HG02943 (cell line): Measurements from ENCODE around the gene SPTBN1.

Experiments used
- ATAC-seq: cut with Tn5 transposase; IDR thresholded peaks from one replicate; pipeline ENCODE4 v1.9.1; 2021; ENCODE audit warnings: mild to moderate bottlenecking, low read depth, moderate library complexity; ENCODE audit not compliant: unreplicated experiment

SPTBN1 gene

GRCh38 chr2:54455563-54456361 is at the start of gene SPTBN1:
TSS of gene SPTBN1 (plus strand) at chr2:54456327. CDS start at chr2:54526419, 70,092 bp downstream.
- ATAC-seq = peak; percentile 28

DNA sequence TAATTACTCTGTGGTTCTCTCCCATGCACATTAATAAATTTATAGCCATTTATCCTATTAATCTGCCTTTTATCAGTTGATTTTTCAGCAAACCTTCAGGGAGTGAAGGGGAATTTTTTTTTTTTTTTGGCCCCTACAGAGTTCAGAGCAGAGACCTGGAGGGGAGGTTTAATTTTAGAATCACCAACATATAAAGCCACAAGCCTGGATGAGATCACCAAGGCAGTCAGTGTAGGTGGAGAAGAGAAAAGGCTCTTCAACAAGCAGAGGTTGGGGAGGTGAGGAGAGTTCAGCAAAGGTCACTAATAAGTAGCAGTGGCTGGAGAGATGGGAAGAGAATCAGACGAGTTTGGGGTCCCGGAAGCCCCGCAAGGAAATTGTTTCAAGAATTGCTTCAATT is 48.4 kb upstream of the SPTBN1 start:
- ATAC-seq = no peak

- no peak for ATAC-seq
Measured at GRCh38 chr2:54408288-54408687, 47.8 kb upstream of the SPTBN1 start.

- ATAC-seq = no peak
Measured at GRCh38 chr2:54409752-54410151, 46.4 kb upstream of the SPTBN1 start.

- no peak for ATAC-seq
Measured at GRCh38 chr2:54411801-54412354, 44.2 kb upstream of the SPTBN1 start.

DNA sequence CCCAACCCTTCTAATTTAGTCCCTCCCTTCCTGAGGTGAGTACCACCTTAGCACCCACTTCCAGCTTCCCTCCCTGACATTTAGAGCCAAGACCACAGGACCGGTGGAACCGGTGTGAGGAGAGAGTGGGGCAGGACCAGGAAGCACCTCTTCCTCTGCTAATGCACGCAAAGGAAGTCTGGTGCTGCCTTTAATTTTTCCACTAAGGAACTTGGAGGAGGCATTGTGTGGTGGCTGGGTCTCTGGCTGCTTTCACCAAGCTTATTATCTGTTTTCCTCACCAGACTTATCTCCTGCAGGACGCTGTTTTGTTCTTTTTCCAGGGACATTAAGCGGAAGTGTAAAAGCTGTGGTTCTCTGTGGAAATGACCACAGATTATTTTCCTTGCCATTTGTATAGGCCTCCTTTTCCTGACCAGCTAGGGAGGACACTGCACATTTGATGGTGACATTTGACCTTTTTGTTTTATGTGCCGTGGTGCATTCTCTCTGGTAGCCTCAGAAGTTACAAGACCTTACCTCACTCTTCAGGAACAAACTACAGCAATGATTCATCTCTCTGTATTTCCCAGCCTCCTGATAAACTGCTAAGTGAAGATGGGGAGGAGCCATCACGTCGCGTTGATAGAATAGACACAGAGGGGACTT is 39.8 kb upstream of the SPTBN1 start:
- no peak for ATAC-seq

GRCh38 chr2:54416938-54417337 is 39.2 kb upstream of the SPTBN1 start:
- ATAC-seq = no peak

GRCh38 chr2:54417577-54417976 is 38.5 kb upstream of the SPTBN1 start:
- no peak for ATAC-seq

DNA sequence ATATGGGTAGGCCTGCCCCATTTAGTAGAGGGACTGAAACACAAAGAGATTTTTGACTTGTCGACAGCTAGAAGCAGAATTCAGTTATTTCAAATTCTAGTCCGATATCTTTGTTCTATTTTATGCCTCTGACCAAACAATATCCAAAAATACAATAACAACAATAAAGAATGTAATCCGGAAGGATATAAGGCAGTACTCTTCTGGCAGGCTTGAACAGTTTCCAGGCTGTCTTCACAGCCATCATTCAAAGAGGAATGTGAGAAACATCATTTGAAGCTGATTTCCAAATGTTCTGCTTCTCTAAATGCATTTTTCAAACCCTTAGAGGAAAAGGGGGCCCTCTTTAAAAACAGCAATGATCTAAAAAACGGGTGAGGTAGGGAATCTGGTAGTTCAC is 36.7 kb upstream of the SPTBN1 start:
- ATAC-seq = no peak

- no peak for ATAC-seq
Measured at GRCh38 chr2:54419855-54420523, 36.1 kb upstream of the SPTBN1 start.

DNA sequence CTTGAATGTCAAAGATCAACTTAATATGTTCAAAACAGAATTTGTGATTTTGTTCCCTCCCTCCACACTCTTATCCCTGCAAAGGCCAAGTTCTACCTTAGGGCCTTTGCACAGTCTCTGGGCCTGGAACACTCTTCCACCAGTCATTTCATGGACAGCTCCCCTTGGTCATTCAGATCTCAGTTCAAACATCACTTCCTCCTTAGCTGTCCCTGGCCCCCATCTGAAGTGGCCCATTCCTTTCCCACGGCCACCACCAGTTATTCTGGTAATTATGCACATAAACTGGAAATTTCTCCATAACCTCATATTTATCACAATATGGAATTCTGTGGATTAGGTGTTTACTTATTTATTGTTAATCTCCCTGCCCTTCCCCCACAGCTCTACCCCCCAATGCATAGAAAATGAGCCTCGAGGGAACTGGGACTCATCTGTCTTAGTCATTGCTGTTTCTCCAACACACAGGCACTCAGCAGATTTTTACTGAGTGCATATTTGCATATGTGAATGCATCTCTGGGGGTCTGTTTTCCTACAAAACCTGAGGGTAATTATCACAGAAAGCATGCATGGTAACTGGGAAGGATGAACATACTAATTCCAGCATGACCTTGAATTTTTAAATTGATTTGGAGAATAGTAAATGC is 35.5 kb upstream of the SPTBN1 start:
- ATAC-seq = no peak

- no peak for ATAC-seq
Measured at GRCh38 chr2:54422072-54422581, 34.0 kb upstream of the SPTBN1 start.

- no peak for ATAC-seq
Measured at GRCh38 chr2:54423213-54423612, 32.9 kb upstream of the SPTBN1 start.

DNA sequence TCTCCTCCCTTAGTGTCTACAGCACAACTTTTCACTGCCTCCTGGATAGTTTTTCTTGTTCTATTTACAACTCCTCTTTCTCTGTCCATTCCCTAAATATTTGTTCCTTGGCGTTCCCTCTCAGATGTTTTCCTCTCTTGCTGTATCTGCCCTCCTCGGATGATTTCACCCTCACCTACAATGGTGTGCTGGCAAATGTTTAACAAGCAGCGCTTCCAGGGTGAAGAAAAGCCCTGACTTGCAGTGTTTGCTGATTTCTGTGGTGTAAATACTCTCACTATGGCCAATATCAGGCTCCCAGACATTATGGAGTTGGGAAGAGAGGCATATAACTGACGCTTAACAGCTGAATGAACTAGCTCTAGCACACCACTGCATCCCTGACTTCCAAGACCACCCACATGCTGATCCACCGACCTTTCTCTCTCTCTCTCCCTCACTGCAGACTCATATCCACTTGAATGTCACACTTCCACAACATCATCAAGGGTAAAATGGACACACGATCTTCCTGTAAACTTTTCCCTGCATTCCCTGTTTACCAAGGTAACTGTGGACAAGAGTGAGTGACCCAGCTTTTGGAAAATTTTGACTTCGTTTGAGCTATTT is 31.5 kb upstream of the SPTBN1 start:
- ATAC-seq = no peak

GRCh38 chr2:54428108-54428831 is 27.9 kb upstream of the SPTBN1 start:
- ATAC-seq = no peak

- ATAC-seq = no peak
Measured at GRCh38 chr2:54429054-54429453, 27.1 kb upstream of the SPTBN1 start.

GRCh38 chr2:54429811-54430551 is 26.1 kb upstream of the SPTBN1 start:
- ATAC-seq = no peak

- ATAC-seq = no peak
Measured at GRCh38 chr2:54430649-54431048, 25.5 kb upstream of the SPTBN1 start.
